ENCODE data around the gene PLCD3.
A peak's percentile ranks its signal among the peaks of the same experiment; 100 is the strongest.

The PLCD3 gene

GRCh38 chr17:45149037-45149668, 16.8 kb upstream of the PLCD3 start:
- DNase-seq, result peak; percentile 88

DNA sequence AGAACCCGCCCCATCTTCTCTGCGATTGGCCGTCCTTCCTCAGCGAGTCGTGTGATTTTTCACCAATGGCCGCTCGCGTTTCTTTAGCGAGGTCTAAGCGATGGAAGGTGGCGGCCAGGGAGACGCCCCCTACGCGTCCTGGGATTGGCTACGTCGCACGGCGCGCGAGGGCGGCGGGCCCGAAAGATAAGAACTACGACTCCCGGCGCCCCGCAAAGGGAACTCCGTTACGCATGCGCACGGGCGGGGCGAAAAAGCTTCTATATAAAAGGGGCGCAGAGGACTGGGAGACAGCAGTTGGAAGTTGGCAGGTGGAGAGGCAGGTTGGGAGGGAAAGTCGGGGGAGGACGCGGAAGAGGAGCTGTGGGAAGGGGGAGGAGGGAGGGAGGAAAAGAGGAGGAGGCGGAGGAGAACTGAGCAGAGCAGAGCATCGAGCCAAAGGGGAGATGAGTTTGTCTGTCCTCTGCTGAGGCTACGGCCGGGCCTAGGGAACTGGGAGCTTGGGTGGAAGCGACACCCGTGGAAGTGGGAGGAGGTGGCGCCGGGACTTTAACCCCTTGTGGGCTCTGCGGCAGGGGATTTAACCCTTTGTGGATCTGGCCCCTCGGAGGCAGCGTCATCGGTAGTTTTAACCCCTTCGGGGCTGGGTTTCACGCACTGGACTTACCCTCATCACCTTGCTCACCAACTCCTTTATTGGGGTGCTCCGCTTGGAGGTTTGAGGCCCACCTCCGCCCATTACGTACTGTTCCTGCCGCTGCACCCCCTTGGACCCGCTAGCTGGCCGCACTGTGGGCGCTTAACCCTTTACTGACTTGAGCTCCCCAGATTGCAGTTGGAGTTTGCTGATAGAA, 16.1 kb upstream of the PLCD3 start, which contains the start of gene HEXIM1:
Gene HEXIM1, plus strand, starts transcription at position 293 of the 854 bp plus-strand sequence. CDS start 716 bp downstream, outside the sequence.
- peak; percentile 99 for DNase-seq

DNA sequence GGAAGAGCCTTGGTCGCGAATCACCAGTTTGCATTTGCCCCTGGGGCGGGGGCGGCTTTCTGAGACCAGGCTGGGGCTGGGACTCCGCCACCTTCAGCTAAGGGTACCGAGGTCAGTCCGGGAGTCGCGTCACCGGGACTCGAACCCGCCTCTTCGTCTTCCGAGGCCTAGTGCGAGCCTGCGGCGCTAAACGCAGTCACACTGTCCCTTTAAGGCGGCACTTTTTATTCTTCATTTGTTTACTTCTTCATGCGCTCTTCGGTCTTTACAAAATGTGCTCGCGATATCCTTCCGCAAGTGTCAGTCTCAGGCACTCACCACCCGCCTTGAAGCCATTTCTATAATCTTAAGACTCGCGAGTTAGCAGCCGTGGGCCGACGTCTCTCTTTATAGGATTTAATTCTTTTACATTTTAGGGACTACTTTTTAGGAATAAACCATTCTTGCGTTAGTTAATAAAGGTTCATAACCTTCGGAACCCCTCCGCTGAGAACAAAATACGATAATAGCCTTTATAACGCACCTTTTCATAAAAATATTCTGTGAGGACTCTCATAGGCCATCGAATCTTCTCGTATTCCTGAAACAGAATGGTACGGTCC, 15.4 kb upstream of the PLCD3 start:
- DNase-seq, result peak; percentile 87

DNA sequence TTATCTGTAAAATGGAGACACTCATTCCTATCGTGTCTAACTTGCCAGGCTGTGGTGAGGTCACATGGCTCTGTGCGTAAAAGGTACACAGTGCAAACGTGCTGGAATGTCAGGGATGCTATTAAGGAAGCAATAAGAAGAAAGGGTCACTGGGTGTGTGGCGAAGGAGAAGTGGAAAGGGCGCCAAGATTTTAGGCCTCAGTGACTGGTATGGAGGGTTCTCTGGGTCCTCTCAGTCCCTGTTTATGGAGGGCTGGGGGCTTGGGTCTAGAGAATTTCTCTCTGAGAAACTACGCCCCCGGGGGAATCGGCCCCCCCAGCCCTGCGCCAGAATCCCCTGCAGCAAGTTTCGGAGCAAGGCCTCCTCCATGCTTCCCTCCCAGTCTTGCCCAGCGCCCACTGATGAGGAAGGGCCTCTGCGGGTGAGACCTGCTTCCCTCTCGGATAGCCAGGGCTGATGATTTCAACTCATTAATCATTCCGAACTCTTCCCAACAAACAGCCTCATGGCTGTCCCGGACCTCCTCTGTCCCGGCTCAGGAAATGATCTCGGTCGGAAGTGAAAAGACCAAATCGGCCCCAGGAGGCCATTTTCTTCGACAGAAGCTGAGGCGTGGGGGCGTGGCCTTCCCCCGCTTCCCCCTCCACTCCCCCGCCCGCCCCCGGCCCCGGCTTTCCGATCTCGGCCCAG, 14.7 kb upstream of the PLCD3 start:
- peak; percentile 83 for DNase-seq

- no peak for DNase-seq
Measured at GRCh38 chr17:45146592-45146889, 14.2 kb upstream of the PLCD3 start.

DNA sequence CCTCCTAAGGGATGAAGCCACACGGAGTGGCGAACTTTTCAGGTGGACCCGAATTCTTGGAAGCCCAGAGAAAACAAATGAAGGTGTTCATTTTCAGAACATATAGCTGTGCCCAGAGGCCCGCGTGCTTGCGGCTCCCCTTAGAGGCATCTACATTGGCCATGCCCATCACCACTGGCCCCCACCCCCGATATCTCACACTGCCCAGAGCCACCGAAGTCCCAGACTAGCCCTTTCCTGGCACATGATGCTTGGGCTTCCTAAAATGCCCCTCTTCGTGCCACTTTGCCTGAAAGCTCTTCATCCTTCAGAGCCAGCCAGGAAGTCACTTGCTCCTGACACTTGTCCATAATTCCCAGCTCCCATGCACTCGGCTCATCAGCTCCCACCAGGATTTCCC, 13.9 kb upstream of the PLCD3 start:
- no peak for DNase-seq

GRCh38 chr17:45145035-45145389, 12.7 kb upstream of the PLCD3 start:
- DNase-seq, result no peak

DNA sequence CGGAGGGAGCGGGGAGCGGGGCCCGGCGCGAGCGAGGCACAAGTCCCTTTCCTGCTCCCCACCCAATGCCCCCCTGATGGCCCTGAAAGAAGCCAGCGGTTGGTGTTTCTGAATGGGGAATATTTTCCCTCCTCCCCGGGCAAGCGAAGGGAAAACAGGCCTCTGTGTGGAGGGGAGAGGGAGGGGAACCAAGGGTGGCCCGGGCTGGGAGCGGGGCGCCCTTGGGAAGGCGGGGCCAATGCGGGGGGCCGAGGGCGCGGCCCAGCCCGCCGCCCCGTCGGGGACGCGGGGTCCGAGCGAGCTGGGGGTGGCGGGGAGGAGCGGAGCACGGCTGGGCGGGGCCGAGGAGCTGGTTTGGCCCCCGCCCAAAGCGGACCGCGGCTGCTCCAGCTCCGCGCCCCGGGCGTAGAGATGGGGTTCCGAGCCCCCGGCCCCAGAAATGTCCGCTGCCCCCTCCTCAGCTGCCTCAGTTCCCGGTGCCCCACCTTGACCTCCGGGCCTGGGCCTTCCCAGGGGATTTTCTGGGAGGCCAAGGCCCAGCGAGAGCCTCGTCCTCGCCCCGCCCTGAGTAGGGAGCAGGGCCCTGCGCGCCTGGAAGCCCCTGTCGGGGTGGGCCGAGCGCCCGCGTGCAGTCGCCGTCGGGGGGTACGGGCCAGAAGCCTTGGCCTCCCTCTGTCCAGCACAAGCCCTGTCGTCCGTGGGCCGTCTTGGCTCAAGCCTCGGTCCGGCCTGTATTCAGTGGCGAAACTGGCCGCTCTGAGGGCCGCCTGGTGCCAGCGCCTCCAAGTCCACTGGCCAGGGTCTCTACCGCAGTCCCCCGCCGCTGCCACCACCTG, 12.1 kb upstream of the PLCD3 start:
- peak; percentile 23 for DNase-seq

DNA sequence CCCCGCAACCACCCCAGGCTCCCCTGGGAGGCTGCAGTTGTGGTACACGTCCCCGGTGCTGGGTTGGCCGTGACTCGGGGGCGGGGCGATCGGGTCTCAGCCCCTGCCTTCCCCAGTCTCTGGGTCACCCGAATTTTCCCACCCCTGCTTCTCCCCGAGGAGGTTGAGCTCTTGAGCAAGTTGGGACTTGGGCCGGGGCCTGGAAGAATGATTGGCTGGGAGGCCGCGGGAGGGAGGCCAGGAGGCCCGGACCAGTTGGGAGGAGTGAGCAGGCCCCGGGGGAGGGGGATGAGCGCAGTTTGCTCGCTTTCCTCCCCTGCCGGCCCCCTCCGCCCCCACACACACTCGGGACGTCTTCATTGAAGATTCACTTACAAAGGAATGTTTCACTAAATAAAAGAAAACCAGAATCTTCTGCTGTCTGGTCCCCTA, 11.5 kb upstream of the PLCD3 start:
- no peak for DNase-seq

- no peak for DNase-seq
Measured at GRCh38 chr17:45143094-45143670, 10.9 kb upstream of the PLCD3 start.

GRCh38 chr17:45139533-45139920, 7.2 kb upstream of the PLCD3 start:
- no peak for DNase-seq

- DNase-seq, result no peak
Measured at GRCh38 chr17:45138911-45139532, 6.7 kb upstream of the PLCD3 start.

DNA sequence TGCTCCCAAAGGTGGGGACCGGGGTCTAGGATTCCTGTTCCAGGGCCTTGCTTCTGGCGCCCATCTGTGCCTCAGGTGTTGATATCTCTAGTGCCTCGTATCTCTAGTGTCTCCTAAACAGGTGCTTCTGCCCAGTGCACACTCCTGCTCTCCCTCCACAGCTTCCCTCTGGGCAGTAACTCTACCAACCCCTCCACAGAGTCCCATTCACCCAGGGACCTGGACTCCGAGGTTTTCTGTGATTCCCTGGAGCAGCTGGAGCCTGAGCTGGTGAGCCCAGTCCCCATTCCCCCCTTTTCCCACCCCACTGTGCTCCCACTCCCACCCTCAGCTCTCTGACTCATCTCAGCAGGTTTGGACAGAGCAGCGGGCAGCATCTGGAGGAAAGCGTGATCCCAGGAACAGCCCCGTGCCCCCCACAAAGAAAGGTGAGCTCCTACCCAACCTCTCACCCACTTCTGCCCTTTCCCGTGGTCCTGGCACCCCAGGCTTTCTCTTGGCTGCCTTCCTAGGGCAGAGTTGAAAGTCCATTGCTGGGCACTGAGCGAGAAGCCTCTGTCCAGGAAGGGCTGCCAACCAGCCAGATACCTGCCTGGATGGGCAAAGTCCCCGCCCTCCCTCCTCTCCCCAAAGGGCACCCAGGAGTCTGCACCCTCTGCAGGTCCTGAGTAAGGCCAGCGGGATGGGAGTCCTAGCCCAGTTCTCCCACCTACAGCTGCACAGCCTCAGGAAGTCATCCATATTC, 5.4 kb upstream of the PLCD3 start:
- no peak for DNase-seq

DNA sequence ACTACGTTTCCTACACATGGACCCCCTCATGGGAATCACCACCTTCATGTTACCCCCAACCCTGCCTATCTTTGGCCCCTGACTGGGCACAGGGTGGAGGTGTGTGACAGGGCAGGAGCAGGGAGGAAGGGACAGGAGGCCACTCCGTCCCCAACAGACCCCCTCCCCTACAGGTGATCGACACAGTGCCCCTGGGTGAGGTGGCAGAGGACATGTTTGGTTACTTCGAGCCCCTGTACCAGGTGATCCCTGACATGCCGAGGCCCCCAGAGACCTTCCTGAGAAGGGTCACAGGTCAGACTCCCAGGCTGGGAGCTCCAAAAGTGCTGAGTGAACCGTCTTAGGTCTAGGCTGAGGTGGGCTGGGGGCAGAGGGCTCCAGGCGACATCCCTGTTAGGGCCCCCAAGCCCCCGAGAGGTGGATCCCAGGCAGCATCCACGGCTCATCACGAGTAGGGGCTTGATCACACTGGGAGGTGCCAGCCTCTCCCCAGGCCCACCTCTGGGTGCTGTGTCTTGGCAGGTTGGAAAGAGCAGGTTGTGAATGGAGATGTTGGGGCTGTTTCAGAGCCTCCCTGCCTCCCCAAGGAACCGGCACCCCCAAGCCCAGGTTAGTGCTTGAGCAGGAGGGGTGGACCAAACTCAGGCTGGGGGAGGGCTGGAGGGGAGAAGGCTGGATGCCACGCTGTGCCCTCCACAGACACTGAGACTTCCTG, 4.7 kb upstream of the PLCD3 start:
- DNase-seq, result no peak

DNA sequence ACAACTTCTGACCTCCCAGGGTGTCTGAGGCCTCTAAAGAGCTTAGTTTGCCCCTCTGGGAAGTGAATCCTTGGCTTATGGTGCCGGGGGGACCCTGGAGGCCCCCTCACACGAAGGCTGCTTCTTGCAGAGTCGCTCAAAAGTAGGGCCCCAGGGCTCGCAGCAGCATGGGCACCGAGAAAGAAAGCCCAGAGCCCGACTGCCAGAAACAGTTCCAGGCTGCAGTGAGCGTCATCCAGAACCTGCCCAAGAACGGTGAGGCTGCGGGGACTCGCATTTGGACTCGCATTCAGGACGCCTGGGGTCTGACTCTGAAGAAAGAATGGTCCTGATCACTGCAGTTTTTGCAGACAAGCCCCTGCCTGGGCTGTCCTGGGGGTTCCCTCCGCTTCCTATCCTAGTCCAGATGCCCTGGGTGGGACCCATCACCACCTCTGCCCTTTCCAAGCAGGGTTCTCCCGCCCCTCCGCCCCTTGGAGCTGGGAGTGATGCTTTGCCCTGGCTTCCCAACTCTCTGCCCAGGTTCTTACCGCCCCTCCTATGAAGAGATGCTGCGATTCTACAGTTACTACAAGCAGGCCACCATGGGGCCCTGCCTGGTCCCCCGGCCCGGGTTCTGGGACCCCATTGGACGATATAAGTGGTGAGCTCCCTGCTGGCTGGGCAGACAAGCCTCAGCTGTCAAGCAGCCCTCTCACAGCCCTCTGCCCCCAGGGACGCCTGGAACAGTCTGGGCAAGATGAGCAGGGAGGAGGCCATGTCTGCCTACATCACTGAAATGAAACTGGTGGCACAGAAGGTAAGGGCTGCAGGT, 3.9 kb upstream of the PLCD3 start:
- no peak for DNase-seq

DNA sequence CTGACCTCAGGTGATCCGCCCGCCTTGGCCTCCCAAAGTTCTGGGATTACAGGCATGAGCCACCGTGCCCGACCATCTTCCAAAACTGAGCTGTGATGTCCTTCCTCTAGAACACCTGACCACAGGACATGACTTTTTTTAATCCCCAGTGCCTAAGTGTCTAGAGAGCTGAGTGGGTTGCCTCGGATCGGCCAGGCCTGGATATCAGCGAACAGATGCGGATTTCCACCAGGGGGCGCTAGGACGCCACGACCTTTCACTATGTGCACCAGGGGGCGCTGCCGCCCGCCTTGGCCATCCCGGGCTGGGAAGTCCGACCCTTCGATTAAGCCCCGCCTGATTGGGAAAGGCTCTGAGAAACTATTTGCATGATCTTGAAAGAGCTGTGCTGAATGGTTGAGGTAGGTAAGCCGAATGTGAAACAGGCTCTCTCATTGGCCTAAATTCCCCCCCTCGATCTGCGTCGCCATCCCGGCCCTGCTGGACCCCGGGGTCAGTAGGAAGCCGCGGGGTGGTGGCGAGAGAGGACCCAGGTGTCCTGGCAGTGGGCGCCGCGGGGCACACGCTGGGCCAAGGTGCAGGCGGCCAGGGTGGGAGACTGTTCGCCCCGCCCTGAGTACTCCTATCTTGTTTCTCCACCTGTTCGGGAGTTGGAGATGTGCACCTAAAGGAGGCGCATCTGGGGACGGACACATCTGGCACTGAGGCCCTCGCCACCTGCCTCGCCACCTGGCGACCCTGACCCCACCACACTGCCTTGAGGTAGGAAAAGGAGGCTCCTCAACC, 3.1 kb upstream of the PLCD3 start, which contains the start of gene ACBD4:
Gene ACBD4, plus strand, starts transcription at position 496 of the 786 bp plus-strand sequence. CDS start 458 bp downstream, outside the sequence.
- peak; percentile 98 for DNase-seq

DNA sequence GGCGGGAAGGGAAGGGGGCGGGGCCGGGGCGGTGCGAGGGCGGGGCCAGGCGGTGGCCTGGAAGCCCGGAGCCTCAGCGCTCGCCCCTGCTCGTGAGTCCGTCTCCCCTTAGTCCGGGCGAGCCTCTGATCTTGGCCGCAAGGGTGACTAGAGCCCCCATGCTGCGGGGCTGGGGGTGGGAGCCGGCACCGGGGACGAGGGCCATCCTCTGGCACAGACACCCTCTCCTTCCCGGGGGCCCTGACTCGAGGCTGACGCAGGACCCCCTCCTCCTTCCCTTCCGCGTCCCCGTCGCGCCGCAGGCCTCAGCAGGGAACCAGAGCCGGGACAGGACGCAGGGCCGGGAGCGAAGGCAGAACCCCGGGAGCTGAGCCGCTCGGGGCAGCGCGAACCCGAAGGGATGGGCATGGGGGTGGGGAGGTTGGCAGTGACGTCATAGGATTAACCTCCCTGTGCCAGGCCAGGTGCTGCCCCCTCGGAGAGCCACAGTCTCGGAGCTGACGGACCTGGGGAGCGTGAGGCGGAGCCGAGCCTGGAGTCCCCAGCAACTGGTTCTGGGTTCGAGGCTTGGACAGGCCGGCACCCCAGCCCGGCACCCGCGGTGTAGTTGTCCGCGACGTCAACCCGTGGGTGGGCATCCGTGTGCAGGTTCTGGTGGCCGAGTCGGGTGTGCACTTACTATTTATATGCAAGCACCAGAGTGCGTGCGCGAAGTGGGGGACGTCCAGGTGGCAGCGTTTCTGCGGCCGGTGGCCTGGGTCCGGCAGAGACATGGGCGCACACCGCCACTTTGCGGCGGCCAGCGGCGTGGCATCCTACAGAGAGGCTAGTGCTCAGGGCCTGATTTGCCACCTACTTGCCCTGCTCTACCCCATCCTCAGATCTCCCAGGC, 503 bp upstream of the PLCD3 start:
- DNase-seq, result peak; percentile 75

Measured in activated CD4-positive, alpha-beta T cell treated with anti-CD3 and anti-CD28 coated beads, Interleukin-10, Interleukin-2, amounts not matched to agents 100 ng/mL and 50 ng/mL, durations not matched to agents 16 hours and 8 hours (primary cell).